ENCODE measurements around the gene F2R. TPM values are rescaled to one million over a fixed set of nuclear protein-coding genes. Genes with fewer than 3 reads are reported as not detected.

Gene F2R
- 0.11 and 0.39 TPM in 2 replicates for total RNA-seq

GRCh38 chr5:76715736-76716455, at the start of gene F2R:
TSS of gene F2R (plus strand) at chr5:76716126. CDS start at chr5:76716308, 182 bp downstream.

Small RNAs within 50 kb of the gene (small RNA-seq; reads per million reads assigned to genes)
- not detected for gene RF02154
- gene RF02155, result not detected

Other genes with a start within 250 kb of the F2R start
- gene F2RL2, start 92.7 kb upstream of the F2R start, total RNA-seq, result under 0.01 TPM in 1 of 2 replicates, not detected in the other
- gene F2RL1, start 102.9 kb downstream of the F2R start, total RNA-seq, result 2.0 and 2.8 TPM in 2 replicates
- not detected in 2 replicates for gene S100Z, start 133.9 kb downstream of the F2R start, total RNA-seq
- not detected in 2 replicates for gene CRHBP, start 236.9 kb downstream of the F2R start, total RNA-seq

Measured in placental epithelial cell (primary cell).